BE2C (cell line): ENCODE measurements around the gene DOCK1.

Experiments used
- DNase-seq: peaks from one replicate; pipeline ENCODE4 v3.0.0-alpha.2; 2020
- H3K27me3 ChIP-seq: fragments of 250-450 bp; sonication (Bioruptor Pico); 2 replicates; pipeline ENCODE4 v1.5.1; 2020; ENCODE audit warnings: mild to moderate bottlenecking
- H3K36me3 ChIP-seq: fragments of 250-450 bp; sonication (Bioruptor Pico); 2 replicates; pipeline ENCODE4 v1.5.1; 2020; ENCODE audit warnings: mild to moderate bottlenecking
- H3K4me1 ChIP-seq: fragments of 250-450 bp; sonication (Bioruptor Pico); 2 replicates; pipeline ENCODE4 v1.5.1; 2020
- H3K4me3 ChIP-seq: 2 replicates; pipeline ENCODE4 v1.5.1; 2011; ENCODE audit warnings: low read depth, low read length
- H3K9me3 ChIP-seq: fragments of 250-450 bp; sonication (Bioruptor Pico); 2 replicates; pipeline ENCODE4 v1.5.1; 2020
- CTCF ChIP-seq: IDR thresholded peaks from 2 replicates; pipeline ENCODE4 v1.5.1; 2012; ENCODE audit warnings: mild to moderate bottlenecking, low read depth, low read length

Gene DOCK1

DNA sequence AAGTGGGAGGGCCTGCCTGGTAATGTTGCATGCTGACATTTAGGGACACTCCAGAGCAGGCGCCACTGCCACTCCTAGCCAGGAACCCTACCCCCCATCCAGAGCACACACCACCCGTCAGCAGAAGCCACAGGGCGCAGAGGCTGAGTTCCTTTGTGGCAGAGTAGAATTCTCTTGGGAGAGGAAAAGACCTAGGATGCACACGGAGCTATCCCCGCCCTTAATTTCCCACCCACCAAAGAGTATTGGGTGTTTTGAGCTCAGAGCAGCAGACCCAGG, 291.9 kb downstream of the DOCK1 start:
- Histone ChIP-seq H3K27me3 (peaks cover 51% of the 10 kb centered on the region), H3K4me1 (no peaks in the 10 kb centered on the region), H3K9me3 (no peaks in the 10 kb centered on the region), H3K36me3 (no peaks in the 10 kb centered on the region), H3K4me3 (no peak overlapping the region)
- no peak for DNase-seq
- TF ChIP-seq CTCF, result no peak

DNA sequence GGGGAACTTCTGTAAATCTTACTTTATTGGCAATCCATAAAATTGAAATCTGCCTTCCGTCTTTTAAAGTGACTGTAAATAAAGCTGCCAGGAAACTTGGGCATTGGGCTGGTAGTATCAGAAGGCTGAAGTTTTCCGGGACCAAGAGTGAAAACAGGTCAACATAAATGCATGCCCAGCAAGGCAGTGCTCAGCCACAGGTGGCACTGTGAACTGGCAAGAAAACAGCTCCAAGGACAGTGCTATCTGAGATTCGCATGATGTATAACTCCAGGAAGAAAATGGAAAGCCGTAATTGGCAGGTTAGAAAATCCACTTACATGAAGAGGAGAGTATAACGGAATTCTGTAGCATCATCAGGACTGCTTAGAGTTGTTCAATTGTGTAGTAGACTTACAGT, 293.1 kb downstream of the DOCK1 start:
- Histone ChIP-seq H3K9me3 (no peaks in the 10 kb centered on the region), H3K36me3 (no peaks in the 10 kb centered on the region)

DNA sequence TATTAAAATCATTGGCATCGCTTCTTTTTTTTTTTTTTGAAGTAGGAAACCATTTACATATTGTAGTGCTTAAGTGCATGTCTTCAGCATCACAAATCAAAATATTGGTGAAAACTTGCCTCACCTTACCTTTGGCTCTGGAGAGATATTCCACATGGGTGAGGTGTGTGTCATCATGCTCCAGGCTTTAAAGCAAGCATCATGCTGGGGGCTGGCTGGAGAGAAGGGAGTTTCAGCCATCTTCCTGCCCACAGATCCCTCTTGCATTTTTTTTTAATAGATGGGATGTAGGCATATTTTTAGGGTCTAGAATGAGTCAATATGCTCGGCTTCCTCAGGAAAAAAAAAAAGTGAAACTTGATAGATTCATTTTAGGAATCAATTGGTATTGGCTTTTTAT, 293.5 kb downstream of the DOCK1 start:
- no peaks in the 10 kb centered on the region for H3K4me1 ChIP-seq
- no peak for TF ChIP-seq CTCF
- DNase-seq, result no peak
- no peak overlapping the region for H3K4me3 ChIP-seq
- no peaks in the 10 kb centered on the region for H3K9me3 ChIP-seq
- peaks cover 44% of the 10 kb centered on the region for H3K27me3 ChIP-seq
- no peaks in the 10 kb centered on the region for H3K36me3 ChIP-seq

More for the DNA sequence above, 293.1 kb downstream of the DOCK1 start:
- H3K27me3 ChIP-seq, result peaks cover 48% of the 10 kb centered on the region
- TF ChIP-seq CTCF, result no peak
- no peak for DNase-seq
- H3K4me3 ChIP-seq, result no peak overlapping the region
- no peaks in the 10 kb centered on the region for H3K4me1 ChIP-seq

- Histone ChIP-seq H3K27me3 (peaks cover 24% of the 10 kb centered on the region), H3K9me3 (no peaks in the 10 kb centered on the region), H3K36me3 (no peaks in the 10 kb centered on the region), H3K4me3 (no peak overlapping the region), H3K4me1 (no peaks in the 10 kb centered on the region)
- TF ChIP-seq CTCF, result no peak
- DNase-seq, result no peak
Measured at GRCh38 chr10:127200646-127201045, 295.4 kb downstream of the DOCK1 start.

DNA sequence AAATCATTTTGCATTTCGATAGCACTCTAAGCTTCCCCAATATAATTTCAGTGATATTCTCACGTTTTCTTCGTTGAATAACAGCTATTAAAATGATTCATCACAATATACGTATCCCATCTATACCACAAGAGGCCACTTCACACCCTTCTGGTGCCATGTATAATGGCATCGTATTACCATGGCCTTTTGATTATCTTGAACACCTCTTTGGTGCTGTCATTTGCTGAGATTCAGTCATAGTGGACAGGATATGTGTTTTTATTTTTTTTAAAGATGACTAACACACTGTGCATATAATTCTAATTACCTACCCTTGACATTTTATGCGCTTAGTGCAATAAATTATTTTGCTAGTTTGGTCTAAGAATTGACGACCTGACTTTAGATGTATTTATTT, 297.8 kb downstream of the DOCK1 start:
- no peaks in the 10 kb centered on the region for H3K4me1 ChIP-seq
- no peak for TF ChIP-seq CTCF
- no peak overlapping the region for H3K4me3 ChIP-seq
- DNase-seq, result no peak
- peaks cover 3% of the 10 kb centered on the region; the same call in 1 of the 2 replicates for H3K27me3 ChIP-seq
- H3K9me3 ChIP-seq, result no peaks in the 10 kb centered on the region
- no peaks in the 10 kb centered on the region for H3K36me3 ChIP-seq

- DNase-seq, result no peak
- no peaks in the 10 kb centered on the region for H3K27me3 ChIP-seq
- TF ChIP-seq CTCF, result no peak
- H3K4me1 ChIP-seq, result no peaks in the 10 kb centered on the region
- no peaks in the 10 kb centered on the region for H3K9me3 ChIP-seq
- no peaks in the 10 kb centered on the region for H3K36me3 ChIP-seq
- H3K4me3 ChIP-seq, result no peak overlapping the region
Measured at GRCh38 chr10:127207081-127207480, 301.9 kb downstream of the DOCK1 start.
